Osteocyte (in vitro differentiated cells): ENCODE data around the gene UMAD1. TPM values are rescaled to one million over a fixed set of nuclear protein-coding genes. Genes with fewer than 3 reads are reported as not detected.

Experiments
- DNase-seq: peaks from one replicate; pipeline ENCODE4 v3.0.0; 2021; ENCODE audit warnings: mixed read lengths; ENCODE audit not compliant: unreplicated experiment; ENCODE audit errors: extremely low spot score
- H3K27ac Mint-ChIP-seq: one replicate; pipeline ENCODE4 v1.8.0; 2021; ENCODE audit warnings: mild to moderate bottlenecking, mixed read lengths; ENCODE audit not compliant: unreplicated experiment
- H3K27me3 Mint-ChIP-seq: one replicate; pipeline ENCODE4 v1.8.0; 2021; ENCODE audit warnings: mixed read lengths; ENCODE audit not compliant: unreplicated experiment
- H3K36me3 Mint-ChIP-seq: one replicate; pipeline ENCODE4 v1.8.0; 2021; ENCODE audit warnings: mixed read lengths; ENCODE audit not compliant: unreplicated experiment
- H3K4me1 Mint-ChIP-seq: one replicate; pipeline ENCODE4 v1.8.0; 2021; ENCODE audit warnings: mixed read lengths; ENCODE audit not compliant: unreplicated experiment
- H3K4me3 Mint-ChIP-seq: one replicate; pipeline ENCODE4 v1.8.0; 2021; ENCODE audit warnings: mild to moderate bottlenecking, moderate library complexity, mixed read lengths; ENCODE audit not compliant: unreplicated experiment
- H3K9me3 Mint-ChIP-seq: one replicate; pipeline ENCODE4 v1.8.0; 2021; ENCODE audit warnings: mixed read lengths; ENCODE audit not compliant: unreplicated experiment
- total RNA-seq: library from RNA; stranded (reverse); gene quantifications from 2 replicates; pipeline ENCODE4 v1.2.1, GENCODE V29; 2021
- TF ChIP-seq, protein P1 (sequence below): fragments of 200-600 bp; sonication (generic); IDR thresholded peaks from 2 replicates; pipeline ENCODE4 v1.5.0; 2021; ENCODE audit warnings: antibody characterized with exemption, mild to moderate bottlenecking, moderate library complexity

UMAD1 gene
- total RNA-seq, 1 donor from 2014 or later, result 10.9 TPM

DNA sequence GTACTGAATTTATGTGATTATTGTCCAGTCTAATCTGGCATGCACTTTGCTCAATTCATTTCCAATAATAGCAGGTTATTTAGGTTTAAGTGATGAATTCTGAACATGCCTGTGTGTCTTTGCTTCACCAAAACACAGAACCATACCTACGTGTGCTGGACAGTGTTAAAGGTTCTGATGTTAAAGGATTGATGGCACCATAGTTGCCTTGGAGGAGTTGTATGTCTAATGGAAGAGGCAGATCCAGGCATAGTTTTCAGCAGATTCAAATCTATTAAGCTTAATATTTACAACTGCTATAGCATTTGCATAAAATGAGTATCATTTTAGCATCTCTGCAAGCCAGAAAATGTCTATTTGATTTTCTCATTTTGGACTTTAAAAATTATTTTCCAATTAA lies 28.0 kb upstream of the UMAD1 start:
- TF ChIP-seq, protein P1, sequence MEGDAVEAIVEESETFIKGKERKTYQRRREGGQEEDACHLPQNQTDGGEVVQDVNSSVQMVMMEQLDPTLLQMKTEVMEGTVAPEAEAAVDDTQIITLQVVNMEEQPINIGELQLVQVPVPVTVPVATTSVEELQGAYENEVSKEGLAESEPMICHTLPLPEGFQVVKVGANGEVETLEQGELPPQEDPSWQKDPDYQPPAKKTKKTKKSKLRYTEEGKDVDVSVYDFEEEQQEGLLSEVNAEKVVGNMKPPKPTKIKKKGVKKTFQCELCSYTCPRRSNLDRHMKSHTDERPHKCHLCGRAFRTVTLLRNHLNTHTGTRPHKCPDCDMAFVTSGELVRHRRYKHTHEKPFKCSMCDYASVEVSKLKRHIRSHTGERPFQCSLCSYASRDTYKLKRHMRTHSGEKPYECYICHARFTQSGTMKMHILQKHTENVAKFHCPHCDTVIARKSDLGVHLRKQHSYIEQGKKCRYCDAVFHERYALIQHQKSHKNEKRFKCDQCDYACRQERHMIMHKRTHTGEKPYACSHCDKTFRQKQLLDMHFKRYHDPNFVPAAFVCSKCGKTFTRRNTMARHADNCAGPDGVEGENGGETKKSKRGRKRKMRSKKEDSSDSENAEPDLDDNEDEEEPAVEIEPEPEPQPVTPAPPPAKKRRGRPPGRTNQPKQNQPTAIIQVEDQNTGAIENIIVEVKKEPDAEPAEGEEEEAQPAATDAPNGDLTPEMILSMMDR, result no peak
- Mint-ChIP-seq H3K4me3 (no peak overlapping the region), H3K27ac (no peak overlapping the region), H3K4me1 (no peaks in the 10 kb centered on the region), H3K9me3 (no peaks in the 10 kb centered on the region), H3K36me3 (peaks cover 5% of the 10 kb centered on the region), H3K27me3 (no peaks in the 10 kb centered on the region)
- DNase-seq, result no peak

DNA sequence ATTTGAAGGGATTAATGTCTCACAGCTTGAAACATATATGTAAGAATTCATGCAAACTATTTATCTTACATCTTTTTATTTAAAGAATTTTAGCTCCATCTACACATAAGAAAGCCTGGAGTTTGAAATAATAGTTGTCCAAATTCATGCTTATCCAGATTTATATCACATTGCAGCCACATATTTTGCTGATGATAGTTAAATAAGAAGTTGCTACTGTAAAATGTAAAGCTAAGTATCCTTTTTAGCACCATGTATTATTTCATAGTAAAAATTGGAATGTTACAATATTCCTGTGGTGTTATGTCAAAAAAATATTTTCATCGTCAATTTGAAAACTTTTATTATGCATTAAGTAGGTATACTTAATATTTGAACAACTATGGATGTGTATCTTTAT lies 27.3 kb upstream of the UMAD1 start:
- TF ChIP-seq, protein P1, result no peak
- H3K9me3 Mint-ChIP-seq, result no peaks in the 10 kb centered on the region
- no peak overlapping the region for H3K4me3 Mint-ChIP-seq
- H3K27me3 Mint-ChIP-seq, result no peaks in the 10 kb centered on the region
- H3K4me1 Mint-ChIP-seq, result no peaks in the 10 kb centered on the region
- no peak for DNase-seq
- no peak overlapping the region for H3K27ac Mint-ChIP-seq
- no peaks in the 10 kb centered on the region for H3K36me3 Mint-ChIP-seq

DNA sequence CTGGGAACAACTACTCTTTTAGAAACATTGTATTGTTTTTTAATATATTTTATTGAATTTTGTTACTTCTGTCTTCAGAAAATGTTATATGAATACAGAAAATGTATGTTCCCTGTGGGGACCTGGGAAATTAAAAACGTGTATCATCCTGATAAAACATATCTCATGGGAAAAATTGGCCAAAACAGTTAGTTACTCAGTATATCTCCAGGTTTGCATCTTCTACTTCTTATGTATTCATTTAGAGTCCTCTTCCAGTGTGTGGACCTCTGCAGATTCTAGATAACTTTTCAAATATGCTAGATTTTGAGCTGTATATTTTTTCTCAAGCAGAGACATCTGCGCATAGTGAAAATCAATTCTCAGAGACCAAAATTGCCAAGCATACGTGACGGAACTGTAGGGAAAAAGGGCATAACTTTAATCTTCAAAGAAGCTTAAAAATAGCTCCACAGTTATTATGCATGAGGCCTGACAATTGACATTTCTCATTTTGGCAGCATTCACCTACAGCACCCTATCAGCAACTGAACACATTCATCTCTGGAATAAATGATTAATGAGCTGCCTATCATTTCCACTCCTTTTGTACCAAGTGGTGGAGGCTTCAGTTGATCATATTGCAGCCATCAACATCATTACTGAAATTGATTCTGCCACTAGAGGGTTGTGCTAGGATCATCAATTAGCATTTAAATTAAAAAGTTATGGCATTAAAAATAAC lies 26.4 kb upstream of the UMAD1 start:
- Mint-ChIP-seq H3K4me3 (no peak overlapping the region), H3K27ac (no peak overlapping the region), H3K36me3 (no peaks in the 10 kb centered on the region), H3K4me1 (no peaks in the 10 kb centered on the region), H3K27me3 (no peaks in the 10 kb centered on the region), H3K9me3 (no peaks in the 10 kb centered on the region)
- TF ChIP-seq, protein P1, result no peak
- DNase-seq, result no peak

DNA sequence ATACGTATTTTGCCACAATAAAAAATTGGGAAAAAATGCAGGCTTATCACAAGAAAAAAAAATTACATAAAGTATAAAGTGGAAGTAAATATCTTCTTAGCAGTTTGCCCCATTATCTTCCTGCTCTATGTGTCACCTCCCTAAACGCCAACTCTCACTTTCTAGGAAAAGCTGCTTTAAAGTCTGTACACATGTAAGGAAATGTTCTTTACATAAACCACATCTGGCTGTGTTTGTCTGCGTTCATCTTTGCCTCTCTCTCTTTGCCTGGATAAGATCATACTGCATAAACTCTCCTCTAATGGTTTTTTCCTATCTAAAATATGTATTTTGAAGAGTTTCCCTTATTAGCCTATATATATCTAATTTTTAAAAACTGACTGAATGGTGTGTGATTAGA lies 23.0 kb upstream of the UMAD1 start:
- Mint-ChIP-seq H3K36me3 (no peaks in the 10 kb centered on the region), H3K27ac (no peak overlapping the region), H3K27me3 (no peaks in the 10 kb centered on the region), H3K4me3 (no peak overlapping the region), H3K4me1 (no peaks in the 10 kb centered on the region), H3K9me3 (no peaks in the 10 kb centered on the region)
- TF ChIP-seq, protein P1, result no peak
- no peak for DNase-seq

DNA sequence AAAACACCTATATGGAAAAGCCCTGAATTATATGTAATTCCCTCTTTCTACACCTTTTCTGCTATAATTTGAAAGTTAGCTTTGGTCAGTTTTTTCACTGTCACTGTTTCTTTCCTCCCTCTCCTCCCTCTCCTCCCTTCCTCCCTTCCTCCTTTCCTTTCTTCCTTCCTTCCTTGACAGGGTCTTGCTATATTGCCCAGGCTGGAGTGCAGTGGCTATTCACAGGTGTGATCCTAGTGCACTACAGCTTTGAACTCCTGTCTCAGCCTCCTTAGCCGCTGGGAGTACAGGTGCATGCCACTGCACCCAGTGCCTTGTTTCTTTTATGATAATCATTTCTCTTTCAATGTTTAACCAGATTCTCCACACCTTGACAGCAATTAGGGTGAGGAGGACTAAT lies 22.1 kb upstream of the UMAD1 start:
- H3K4me1 Mint-ChIP-seq, result no peaks in the 10 kb centered on the region
- no peak for DNase-seq
- no peak overlapping the region for H3K4me3 Mint-ChIP-seq
- H3K27me3 Mint-ChIP-seq, result no peaks in the 10 kb centered on the region
- H3K9me3 Mint-ChIP-seq, result no peaks in the 10 kb centered on the region
- TF ChIP-seq, protein P1, result no peak
- H3K36me3 Mint-ChIP-seq, result no peaks in the 10 kb centered on the region
- no peak overlapping the region for H3K27ac Mint-ChIP-seq
